ENCODE results near the gene FOXN1.

The FOXN1 gene

DNA sequence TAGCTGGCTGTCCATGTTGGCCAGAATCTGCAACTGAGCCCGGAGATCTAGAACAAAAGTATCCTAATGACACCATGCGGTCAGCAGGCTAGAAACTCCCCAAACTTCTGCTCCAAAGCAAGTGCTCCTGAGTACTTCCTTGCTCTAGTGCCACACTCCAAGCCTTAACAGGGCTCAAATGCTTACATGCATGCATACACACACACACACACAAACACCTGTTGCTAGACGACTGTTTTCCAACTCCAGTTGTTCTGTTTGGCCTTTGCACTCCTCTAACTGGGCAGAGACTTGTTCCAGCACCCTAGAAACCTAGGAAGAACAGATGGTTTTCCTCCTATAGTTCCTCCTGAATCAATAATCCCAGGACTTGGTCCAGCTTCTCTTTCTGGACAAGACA is 78.3 kb downstream of the FOXN1 start:
- no peak overlapping the region for H3K27ac ChIP-seq
- H3K4me3 ChIP-seq, result no peak overlapping the region

DNA sequence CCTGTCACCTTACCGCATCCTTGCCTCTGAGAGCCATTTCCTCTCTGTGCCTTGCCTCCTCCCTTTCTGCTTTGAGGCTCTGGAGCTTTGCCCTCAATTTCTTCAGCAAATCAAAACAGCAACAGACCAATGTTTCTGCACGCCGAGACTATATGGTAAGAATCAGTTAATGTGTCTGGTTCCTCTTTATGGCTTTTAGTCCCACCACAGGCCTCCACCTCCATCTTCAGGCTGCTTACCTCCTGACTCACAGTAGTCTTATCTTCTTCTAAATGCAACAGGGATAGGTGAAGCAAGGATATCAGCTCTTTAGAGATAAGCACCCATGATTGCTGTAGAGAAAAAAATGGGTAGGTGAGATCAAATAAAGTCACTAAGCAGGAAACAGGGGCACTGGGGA is 79.7 kb downstream of the FOXN1 start:
- H3K27ac ChIP-seq, result no peak overlapping the region
- no peak overlapping the region for H3K4me3 ChIP-seq

All from skin epidermis (tissue), 12 donors.